HG03442 (cell line): Measurements from ENCODE around the gene MYH14.
"Not testable (repeated sequence)": the region's sequence is repeated elsewhere in the genome, so short reads cannot be mapped to it uniquely, and the experiment has no call there.

Experiments used
- ATAC-seq: cut with Tn5 transposase; IDR thresholded peaks from one replicate; pipeline ENCODE4 v1.9.1; 2021; ENCODE audit warnings: mild to moderate bottlenecking, moderate library complexity; ENCODE audit not compliant: unreplicated experiment

Gene MYH14

GRCh38 chr19:50315773-50316448, 112.5 kb downstream of the MYH14 start:
- no peak for ATAC-seq

- no peak for ATAC-seq
Measured at GRCh38 chr19:50317115-50317514, 113.7 kb downstream of the MYH14 start.

- ATAC-seq, result no peak
Measured at GRCh38 chr19:50318438-50318837, 115.0 kb downstream of the MYH14 start.

GRCh38 chr19:50319156-50319555, 115.7 kb downstream of the MYH14 start:
- ATAC-seq, result no peak

- ATAC-seq, result no peak
Measured at GRCh38 chr19:50320051-50320450, 116.6 kb downstream of the MYH14 start.

- no peak for ATAC-seq
Measured at GRCh38 chr19:50320596-50320995, 117.2 kb downstream of the MYH14 start.

GRCh38 chr19:50321831-50322230, 118.4 kb downstream of the MYH14 start:
- no peak for ATAC-seq

GRCh38 chr19:50322234-50322633, 118.8 kb downstream of the MYH14 start:
- no peak for ATAC-seq

GRCh38 chr19:50322931-50323781, 119.7 kb downstream of the MYH14 start:
- no peak for ATAC-seq

- ATAC-seq, result no peak
Measured at GRCh38 chr19:50323782-50324133, 120.3 kb downstream of the MYH14 start.

- ATAC-seq, result no peak
Measured at GRCh38 chr19:50324331-50324730, 120.9 kb downstream of the MYH14 start.

GRCh38 chr19:50325310-50326100, 122.1 kb downstream of the MYH14 start:
- ATAC-seq, result no peak

GRCh38 chr19:50326101-50326664, 122.8 kb downstream of the MYH14 start:
- no peak for ATAC-seq

- ATAC-seq, result no peak
Measured at GRCh38 chr19:50327013-50327412, 123.6 kb downstream of the MYH14 start.

- no peak for ATAC-seq
Measured at GRCh38 chr19:50327461-50328223, 124.2 kb downstream of the MYH14 start.

GRCh38 chr19:50328224-50328872, 124.9 kb downstream of the MYH14 start:
- peak; percentile 0 for ATAC-seq

- ATAC-seq, result peak; percentile 14
Measured at GRCh38 chr19:50328873-50329145, 125.4 kb downstream of the MYH14 start.

- ATAC-seq, result peak; percentile 38
Measured at GRCh38 chr19:50329146-50329925, 125.9 kb downstream of the MYH14 start, which contains the start of gene KCNC3. KCNC3 (minus strand) TSS chr19:50329377; CDS start chr19:50329082, 295 bp downstream.

- not testable (repeated sequence) for ATAC-seq
Measured at GRCh38 chr19:50329926-50330294, 126.5 kb downstream of the MYH14 start.
